CD4-positive, alpha-beta T cell treated with Interleukin-12 subunit alpha and Interleukin-12 subunit beta, for 1 hour (primary cell): ENCODE data around the gene SND1.
"Not testable (repeated sequence)": the region's sequence is repeated elsewhere in the genome, so short reads cannot be mapped to it uniquely, and the experiment has no call there.

Source experiments
- DNase-seq: peaks from one replicate; pipeline ENCODE4 v3.0.0-alpha.2; 2020

SND1 gene

DNA sequence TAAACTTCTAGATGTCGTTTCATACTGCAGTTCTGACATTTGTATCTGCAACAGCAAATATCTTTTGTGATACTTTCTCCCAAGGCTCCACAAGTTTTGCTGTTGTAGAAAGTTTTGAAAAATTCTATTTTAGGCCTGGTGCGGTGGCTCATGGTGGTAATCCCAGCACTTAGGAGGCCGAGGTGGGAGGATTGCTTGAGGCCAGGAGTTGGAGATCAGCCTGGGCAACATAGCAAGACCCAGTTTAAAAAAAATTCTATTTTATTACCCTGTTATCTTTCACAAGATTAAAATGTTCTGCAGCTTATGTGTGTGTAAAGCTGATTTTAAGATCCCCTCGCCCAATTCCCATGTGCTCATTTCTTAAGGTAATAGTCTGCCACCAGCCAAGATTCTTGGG, 1.4 kb downstream of the SND1 start:
- no peak for DNase-seq

GRCh38 chr7:127654404-127655394, 2.7 kb downstream of the SND1 start:
- DNase-seq = no peak

DNA sequence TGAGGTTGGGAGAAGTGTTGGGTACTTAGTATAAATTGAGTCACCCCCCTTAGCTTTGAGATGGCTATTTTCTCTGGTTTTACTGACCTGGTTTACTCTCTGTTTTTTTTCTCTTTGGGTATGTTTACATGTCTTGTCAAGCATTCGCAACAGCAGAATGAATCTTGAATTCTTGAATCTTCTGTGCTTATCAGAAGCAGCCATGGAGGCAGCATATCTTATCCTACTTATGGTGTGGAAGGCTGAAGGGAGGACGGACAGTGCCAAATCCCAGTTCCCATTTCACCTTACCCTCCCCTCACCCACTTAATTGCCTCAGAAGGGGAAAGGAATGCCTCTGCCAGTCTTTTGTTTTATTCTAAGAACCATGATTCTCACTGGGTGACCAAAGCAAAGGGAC, 3.7 kb downstream of the SND1 start:
- DNase-seq = no peak

GRCh38 chr7:127657500-127657899, 5.5 kb downstream of the SND1 start:
- no peak for DNase-seq

GRCh38 chr7:127658970-127659630, 7.1 kb downstream of the SND1 start:
- no peak for DNase-seq

DNA sequence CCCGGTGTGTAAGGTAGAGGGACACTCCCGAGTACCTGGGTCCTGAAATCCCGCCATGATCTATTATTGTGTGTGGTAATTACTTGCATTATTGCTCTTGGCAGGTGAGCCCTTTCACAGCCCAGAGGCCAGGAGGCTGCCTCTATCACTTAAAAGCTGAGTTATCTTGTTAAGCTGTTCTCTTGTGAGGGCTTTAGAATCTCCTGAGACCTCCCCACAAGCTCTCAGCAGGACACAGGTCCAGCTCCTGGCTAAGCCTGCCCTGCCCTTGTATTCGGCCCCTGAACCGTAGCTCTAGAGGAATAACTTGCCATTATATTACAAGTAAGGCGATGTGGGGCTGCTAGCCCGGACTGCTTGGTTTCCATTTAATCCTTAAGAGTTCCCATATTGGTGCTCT, 13.9 kb downstream of the SND1 start:
- DNase-seq = no peak

DNA sequence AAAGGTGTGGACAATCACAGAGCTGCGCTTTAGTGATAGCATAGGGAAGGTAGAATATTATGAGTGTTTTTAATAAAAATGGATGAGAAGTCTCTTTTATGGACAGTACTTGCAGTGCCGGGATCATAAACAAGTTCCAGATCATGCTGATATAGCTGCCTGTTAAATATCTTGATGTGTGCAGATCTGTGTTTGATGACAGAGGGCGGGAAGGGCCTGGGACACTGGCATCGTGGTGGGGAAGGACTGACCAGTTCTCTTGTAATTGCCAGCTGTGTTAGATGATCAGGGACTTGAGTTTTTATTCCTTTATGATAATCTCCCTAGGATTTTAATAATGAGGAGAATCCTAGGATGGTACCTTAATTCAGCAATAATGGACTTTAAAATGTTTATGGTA, 14.6 kb downstream of the SND1 start:
- no peak for DNase-seq

DNA sequence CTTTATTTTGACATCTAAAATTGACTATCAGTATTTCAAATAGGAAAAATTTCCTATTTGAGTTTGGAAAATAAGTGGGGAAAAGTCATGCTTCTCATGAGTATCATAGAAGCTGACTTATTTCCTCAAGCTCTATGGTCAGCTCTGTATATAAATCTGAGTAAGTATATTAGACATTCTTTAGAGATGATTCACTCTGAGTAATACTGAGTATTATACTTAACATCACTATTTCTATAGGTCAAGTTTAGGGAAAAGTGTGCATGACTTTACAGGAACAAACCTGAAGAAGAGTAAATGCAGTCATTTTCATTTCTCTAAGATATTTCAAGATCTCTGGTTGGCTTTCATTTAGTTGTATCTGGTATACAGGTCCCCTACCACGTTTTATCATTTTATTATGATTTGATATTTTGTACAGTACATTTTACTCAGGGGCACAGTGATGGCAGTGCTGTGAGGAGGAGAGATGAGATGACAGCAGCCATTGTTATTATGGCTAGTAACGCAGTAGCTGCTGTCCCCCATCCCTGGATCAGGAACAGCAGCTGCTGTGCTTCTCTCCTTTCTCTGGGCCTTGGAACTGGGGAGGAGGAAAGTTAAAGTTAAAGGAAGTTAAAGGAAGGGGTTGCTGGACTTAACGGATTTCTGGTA, 15.2 kb downstream of the SND1 start:
- DNase-seq = no peak

GRCh38 chr7:127667759-127668530, 16.0 kb downstream of the SND1 start:
- no peak for DNase-seq

GRCh38 chr7:127671341-127671740, 19.3 kb downstream of the SND1 start:
- no peak for DNase-seq

DNA sequence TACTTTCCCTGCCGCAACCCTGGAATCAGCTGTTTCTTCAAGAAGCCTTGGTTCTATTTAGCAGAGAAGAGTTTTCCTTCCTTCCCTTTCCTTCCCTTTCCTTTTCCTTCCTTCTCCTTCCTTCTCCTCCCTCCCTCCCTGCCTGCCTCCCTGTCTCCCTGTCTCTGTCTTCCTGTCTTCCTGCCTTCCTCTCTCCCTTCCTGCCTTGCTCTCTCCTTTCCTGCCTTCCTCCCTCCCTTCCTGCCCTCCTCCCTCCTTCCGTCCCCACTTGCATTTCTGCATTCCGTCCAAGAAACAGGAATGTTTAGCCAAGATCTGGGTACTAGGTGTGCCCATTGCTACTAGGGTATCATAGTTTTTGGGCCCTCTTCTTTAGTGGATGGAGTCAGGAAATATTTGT, 21.9 kb downstream of the SND1 start:
- no peak for DNase-seq

GRCh38 chr7:127674361-127674760, 22.4 kb downstream of the SND1 start:
- DNase-seq = no peak

DNA sequence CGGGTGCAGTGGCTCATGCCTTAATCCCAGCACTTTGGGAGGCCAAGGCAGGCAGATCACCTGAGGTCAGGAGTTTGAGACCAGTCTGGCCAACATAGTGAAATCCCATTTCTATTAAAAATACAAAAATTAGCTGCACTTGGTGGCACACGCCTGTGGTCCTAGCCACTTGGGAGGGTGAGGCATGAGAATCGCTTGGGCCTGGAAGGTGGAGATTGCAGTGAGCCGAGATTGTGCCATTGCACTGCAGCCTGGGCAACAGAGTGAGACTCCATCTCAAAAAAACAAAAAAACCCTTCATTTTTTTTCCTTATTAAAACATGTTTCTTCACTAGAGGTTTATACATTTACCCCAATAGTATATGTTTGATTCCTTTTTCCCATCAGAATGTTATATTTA, 22.9 kb downstream of the SND1 start:
- DNase-seq = not testable (repeated sequence)

- DNase-seq = no peak
These were observed 23.7 kb downstream of the SND1 start for GRCh38 chr7:127675721-127676120.

GRCh38 chr7:127677433-127678230, 25.6 kb downstream of the SND1 start:
- DNase-seq = no peak

GRCh38 chr7:127678337-127678736, 26.3 kb downstream of the SND1 start:
- no peak for DNase-seq

DNA sequence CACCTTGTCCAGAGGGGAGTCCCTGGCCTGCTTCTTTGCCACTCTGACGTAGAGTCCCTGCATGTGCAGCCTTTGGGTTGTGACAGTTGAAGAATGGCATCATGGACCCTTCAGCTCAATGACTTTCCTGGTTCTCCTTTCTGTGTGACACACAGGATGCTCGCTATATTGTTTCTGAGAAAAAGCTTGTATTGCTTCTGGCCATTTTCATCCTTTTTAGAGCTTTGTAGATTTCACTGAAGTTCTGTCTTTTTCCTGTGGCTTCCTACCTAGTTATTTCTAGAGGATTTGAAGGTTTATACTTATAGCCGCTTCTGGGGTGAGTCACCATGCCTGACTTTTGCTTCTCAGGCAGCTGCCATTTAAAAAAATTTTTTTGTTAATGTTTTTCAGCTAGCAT, 27.0 kb downstream of the SND1 start:
- no peak for DNase-seq

GRCh38 chr7:127680983-127681382, 29.0 kb downstream of the SND1 start:
- no peak for DNase-seq

DNA sequence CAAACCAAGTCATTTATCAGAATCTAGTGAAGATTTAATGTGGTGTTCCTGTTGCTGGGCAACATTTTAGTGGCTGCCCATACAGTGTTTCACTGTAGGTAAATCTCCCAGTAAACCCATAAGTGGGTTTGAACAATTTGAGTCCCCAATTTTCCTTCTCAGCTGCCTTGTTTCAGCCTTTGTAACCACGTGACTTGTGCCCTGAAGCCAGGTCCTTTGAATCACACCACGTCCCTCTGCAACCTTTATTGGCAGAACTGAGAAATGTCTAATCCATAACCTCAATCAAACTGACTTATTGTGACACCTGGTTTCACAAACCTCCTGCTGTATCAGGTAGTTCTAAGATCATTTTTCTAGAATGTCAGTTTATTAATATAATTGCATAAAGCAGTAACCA, 30.1 kb downstream of the SND1 start:
- DNase-seq = no peak

DNA sequence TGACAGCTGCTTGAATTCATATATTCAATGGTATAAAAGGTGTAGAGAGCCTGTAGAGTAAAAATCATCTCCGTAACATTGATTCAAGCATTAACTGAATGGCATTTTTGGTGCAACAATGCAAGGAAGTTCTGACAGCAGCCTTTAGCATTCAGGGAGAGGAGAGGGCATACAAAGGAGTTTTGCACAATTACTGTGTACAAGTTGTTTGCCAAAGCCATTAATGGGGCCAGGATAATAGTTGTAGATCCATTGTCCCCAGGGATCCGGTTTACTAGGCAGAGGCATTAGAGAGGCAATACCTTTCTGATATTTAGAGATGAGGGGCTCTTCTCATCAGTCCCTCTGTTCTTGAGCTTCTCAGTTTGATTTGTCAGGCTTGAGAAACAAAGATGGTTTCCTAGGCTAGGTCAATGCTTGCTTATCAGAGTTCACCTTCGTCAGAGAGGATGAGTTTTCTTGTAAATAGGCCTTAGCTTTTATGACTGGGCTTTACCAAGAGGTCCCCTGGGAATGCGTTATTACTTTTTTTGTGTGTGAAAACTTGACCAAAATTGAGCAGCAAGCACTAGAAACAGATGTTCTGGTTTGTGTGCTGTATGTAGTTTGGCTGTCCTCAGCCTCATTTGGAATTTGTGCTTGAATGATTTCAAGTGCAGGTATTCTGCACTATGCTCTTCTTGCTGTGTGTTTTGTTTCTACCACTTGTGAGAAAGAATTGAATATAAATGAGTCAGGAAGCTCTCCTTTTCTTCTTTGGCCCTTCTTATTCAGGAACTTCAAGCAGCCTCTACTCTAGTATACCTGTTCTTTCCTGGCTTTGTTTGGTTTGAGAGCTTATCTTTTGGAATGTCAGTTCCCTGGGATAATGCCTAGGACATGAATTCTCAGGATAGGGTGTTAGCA, 32.0 kb downstream of the SND1 start:
- DNase-seq = no peak

GRCh38 chr7:127689194-127689772, 37.3 kb downstream of the SND1 start:
- no peak for DNase-seq
